Measurements from ENCODE around the gene BMP4. TPM values are rescaled to one million over a fixed set of nuclear protein-coding genes. Genes with fewer than 3 reads are reported as not detected.

BMP4 gene
- total and polyA plus RNA-seq, 2 donors (not counting 3 experiments of a cell fraction or from before 2014, with no cell fraction given): 238 to 311 TPM

DNA sequence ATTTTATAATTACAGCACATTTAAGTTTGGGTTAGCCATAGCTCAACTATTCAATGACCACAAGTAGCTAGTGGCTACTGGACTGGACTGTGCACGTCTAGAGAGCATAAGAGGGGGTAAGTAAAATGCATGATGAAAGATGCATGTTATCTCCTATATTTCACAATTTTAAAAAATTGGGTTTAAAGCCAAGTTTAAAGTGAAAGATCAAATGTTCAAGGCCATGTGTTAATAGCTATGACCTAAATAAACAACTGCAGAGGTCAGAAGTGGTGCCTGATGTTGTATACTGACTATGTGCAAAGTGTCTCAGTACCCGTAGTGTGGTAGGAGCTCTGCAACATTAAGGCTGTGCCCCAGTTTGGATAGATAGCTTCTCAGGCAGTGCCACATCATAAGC is 48.2 kb downstream of the BMP4 start:
- TF ChIP-seq POLR2A (IDR thresholded peaks at IDR 0.05; ENCODE audit: low read depth, low read length) (no peak), EZH2 (IDR thresholded peaks at IDR 0.05; ENCODE audit: borderline replicate concordance, low read depth, low read length, severe bottlenecking) (no peak), POLR2AphosphoS5 (IDR thresholded peaks at IDR 0.05; ENCODE audit: insufficient read depth, low read depth, low read length) (no peak), GATA2 (IDR thresholded peaks at IDR 0.05; ENCODE audit: insufficient read depth, insufficient read length, low read depth, low read length) (no peak), FOS (IDR thresholded peaks at IDR 0.05; ENCODE audit: borderline replicate concordance, insufficient read depth, low read length) (no peak), JUN (IDR thresholded peaks at IDR 0.05; ENCODE audit: borderline replicate concordance, insufficient read depth, insufficient read length, low read depth) (no peak), MYC (IDR thresholded peaks at IDR 0.05; ENCODE audit: low read depth, low read length) (no peak)
- TF ChIP-seq, protein P1, sequence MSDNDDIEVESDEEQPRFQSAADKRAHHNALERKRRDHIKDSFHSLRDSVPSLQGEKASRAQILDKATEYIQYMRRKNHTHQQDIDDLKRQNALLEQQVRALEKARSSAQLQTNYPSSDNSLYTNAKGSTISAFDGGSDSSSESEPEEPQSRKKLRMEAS (IDR thresholded peaks at IDR 0.05; ENCODE audit: insufficient read depth, insufficient read length): no peak
- TF ChIP-seq, protein P2, sequence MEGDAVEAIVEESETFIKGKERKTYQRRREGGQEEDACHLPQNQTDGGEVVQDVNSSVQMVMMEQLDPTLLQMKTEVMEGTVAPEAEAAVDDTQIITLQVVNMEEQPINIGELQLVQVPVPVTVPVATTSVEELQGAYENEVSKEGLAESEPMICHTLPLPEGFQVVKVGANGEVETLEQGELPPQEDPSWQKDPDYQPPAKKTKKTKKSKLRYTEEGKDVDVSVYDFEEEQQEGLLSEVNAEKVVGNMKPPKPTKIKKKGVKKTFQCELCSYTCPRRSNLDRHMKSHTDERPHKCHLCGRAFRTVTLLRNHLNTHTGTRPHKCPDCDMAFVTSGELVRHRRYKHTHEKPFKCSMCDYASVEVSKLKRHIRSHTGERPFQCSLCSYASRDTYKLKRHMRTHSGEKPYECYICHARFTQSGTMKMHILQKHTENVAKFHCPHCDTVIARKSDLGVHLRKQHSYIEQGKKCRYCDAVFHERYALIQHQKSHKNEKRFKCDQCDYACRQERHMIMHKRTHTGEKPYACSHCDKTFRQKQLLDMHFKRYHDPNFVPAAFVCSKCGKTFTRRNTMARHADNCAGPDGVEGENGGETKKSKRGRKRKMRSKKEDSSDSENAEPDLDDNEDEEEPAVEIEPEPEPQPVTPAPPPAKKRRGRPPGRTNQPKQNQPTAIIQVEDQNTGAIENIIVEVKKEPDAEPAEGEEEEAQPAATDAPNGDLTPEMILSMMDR (IDR thresholded peaks at IDR 0.05; ENCODE audit: extremely low read depth in 1 of 2, insufficient read depth in 1 of 2, low read depth in 1 of 2, low read length in 2 of 2): no peak
- Histone ChIP-seq H3K27ac (ENCODE audit: insufficient read depth, low read depth, low read length) (no peak overlapping the region), H3K4me1 (ENCODE audit: control insufficient read depth, extremely low read depth, insufficient read depth, low read length) (no peaks in the 10 kb centered on the region), H4K20me1 (replicated peaks; ENCODE audit: control insufficient read depth, extremely low read depth, insufficient read depth, low read length) (no peaks in the 10 kb centered on the region), H2AFZ (ENCODE audit: low read depth, low read length) (no peak overlapping the region), H3K4me3 (replicated peaks in 1 of 3; ENCODE audit: insufficient read depth in 1 of 3, low read depth in 1 of 3, low read length in 3 of 3) (no peak overlapping the region), H3K4me2 (ENCODE audit: insufficient read depth, low read length) (no peak overlapping the region), H3K79me2 (ENCODE audit: control insufficient read depth, insufficient read depth, low read length) (no peaks in the 10 kb centered on the region), H3K36me3 (ENCODE audit: control insufficient read depth in 2 of 2, extremely low read depth in 1 of 2, insufficient read depth in 2 of 2, low read length in 2 of 2) (no peaks in the 10 kb centered on the region), H3K9me1 (replicated peaks; ENCODE audit: control insufficient read depth, extremely low read depth, insufficient read depth, low read length) (no peaks in the 10 kb centered on the region), H3K9me3 (replicated peaks; ENCODE audit: control insufficient read depth, insufficient read depth, low read length) (no peaks in the 10 kb centered on the region), H3K27me3 (ENCODE audit: control insufficient read depth in 2 of 2, insufficient read depth in 2 of 2, low read length in 2 of 2) (no peaks in the 10 kb centered on the region), H3K9ac (replicated peaks; ENCODE audit: extremely low read depth, insufficient read depth, low read length) (no peak overlapping the region)
- DNase-seq (ENCODE audit: low read depth, low spot score): no peak
- POLR2A ChIA-PET: no interaction called here
- dilution Hi-C loops (cut with MboI; ENCODE audit: extremely low pct_ligation_motif_present, low sequenced_read_pairs) (no loop called here), intact Hi-C loops (cut with micrococcal nuclease) (no loop called here)
- no peak for FAIRE-seq
- no TSS peak for BruUV-seq (replicated peaks)
- CTCF ChIA-PET: interaction anchor here (0.6 to 1.8 kb wide), 2 partner anchors 12 to 69 kb away, joined by 3 to 6 read pairs; no protein-coding TSS in a partner anchor
